ENCODE results near the gene RSPO4. TPM values are rescaled to one million over a fixed set of nuclear protein-coding genes. Genes with fewer than 3 reads are reported as not detected.

RSPO4 gene
- total RNA-seq, 3 donors from 2014 or later: not detected

DNA sequence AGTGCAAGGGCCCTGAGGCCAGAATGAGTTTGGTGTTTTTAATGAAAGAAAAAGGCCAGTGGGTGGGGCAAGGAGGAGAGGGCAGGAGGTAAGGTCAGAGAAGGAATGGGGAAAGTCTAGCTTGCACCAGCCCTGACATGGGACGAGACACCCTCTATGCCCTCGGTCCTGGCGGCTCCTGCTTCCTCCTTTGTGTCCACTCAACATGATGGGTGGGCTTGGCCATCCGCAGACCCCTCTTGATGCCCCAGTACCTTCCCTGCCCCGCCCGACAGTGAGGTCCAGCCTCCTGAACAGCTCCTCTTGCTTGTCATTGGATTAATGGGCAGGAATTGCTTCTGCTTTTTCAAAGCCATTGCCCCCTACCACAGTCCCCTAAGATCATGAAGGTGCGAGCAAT is 52.4 kb downstream of the RSPO4 start:
- no peaks in the 10 kb centered on the region for H3K36me3 ChIP-seq

DNA sequence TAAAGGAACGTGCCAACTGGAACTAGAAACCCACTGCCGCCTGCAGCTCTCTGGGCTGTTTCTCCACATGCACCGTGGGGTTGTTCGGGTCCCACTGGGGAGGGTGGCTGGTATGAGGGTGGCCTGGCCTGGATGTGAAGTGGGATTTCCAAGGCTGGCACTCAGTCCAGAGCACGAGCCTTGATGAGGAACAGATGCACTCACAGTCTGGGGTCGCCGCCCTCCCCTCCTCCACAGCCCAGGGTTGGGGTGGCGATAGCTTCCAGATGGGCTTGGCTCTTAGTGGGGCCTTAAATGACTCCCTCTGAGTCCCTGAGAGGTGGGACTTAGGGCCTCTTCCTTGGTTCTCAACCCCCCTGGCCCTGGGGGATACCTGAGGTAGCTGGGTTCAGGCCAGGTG is 55.3 kb downstream of the RSPO4 start:
- Histone ChIP-seq H3K36me3 (no peaks in the 10 kb centered on the region), H3K27me3 (peaks cover 0 to 16% of the 10 kb centered on the region in 2 donors), H3K4me1 (no peaks in the 10 kb centered on the region), H3K27ac (no peak overlapping the region), H3K9me3 (no peaks in the 10 kb centered on the region), H3K4me3 (no peak overlapping the region)
- DNase-seq (ENCODE audit: low spot score in 2 of 2): no peak
- TF ChIP-seq POLR2AphosphoS5 (IDR thresholded peaks at IDR 0.05): no peak
- no peak for TF ChIP-seq POLR2A (IDR thresholded peaks at IDR 0.05)
- TF ChIP-seq, protein P1, sequence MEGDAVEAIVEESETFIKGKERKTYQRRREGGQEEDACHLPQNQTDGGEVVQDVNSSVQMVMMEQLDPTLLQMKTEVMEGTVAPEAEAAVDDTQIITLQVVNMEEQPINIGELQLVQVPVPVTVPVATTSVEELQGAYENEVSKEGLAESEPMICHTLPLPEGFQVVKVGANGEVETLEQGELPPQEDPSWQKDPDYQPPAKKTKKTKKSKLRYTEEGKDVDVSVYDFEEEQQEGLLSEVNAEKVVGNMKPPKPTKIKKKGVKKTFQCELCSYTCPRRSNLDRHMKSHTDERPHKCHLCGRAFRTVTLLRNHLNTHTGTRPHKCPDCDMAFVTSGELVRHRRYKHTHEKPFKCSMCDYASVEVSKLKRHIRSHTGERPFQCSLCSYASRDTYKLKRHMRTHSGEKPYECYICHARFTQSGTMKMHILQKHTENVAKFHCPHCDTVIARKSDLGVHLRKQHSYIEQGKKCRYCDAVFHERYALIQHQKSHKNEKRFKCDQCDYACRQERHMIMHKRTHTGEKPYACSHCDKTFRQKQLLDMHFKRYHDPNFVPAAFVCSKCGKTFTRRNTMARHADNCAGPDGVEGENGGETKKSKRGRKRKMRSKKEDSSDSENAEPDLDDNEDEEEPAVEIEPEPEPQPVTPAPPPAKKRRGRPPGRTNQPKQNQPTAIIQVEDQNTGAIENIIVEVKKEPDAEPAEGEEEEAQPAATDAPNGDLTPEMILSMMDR (IDR thresholded peaks at IDR 0.05): no peak
- intact Hi-C loops (cut with DNase I; ENCODE audit: low total_unique reads): no loop called here

More for the DNA sequence above, 52.4 kb downstream of the RSPO4 start:
- intact Hi-C loops (cut with DNase I; ENCODE audit: low total_unique reads): no loop called here
- Histone ChIP-seq H3K27me3 (peaks cover 0 to 16% of the 10 kb centered on the region in 2 donors), H3K4me3 (no peak overlapping the region), H3K4me1 (no peaks in the 10 kb centered on the region), H3K9me3 (no peaks in the 10 kb centered on the region), H3K27ac (no peak overlapping the region)
- TF ChIP-seq POLR2A (IDR thresholded peaks at IDR 0.05) (no peak), POLR2AphosphoS5 (IDR thresholded peaks at IDR 0.05) (no peak)
- TF ChIP-seq, protein P1 (IDR thresholded peaks at IDR 0.05): no peak
- no peak for DNase-seq (ENCODE audit: low spot score in 2 of 2)

DNA sequence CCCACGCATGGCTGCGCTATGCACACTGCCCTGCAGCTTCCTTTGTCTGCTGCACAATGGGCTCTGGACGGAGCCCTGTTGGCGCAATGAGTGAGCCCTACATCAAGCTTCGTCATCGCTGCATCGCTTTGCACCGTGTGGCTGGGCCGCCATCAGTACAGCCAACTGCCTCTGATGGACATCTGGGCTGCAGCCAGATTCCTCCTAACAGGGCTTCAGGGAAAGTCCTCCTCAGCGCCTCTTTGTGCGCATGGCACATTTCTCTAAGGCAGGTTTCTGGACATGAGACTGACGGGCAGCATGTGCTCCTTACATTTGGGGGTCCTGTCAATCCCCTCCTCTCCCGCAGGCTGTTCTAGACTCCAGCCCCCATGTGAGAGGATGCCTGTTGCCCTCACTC is 56.3 kb downstream of the RSPO4 start:
- H3K27me3 ChIP-seq: peaks cover 0 to 16% of the 10 kb centered on the region in 2 donors
- TF ChIP-seq, protein P1 (IDR thresholded peaks at IDR 0.05): no peak
- TF ChIP-seq POLR2AphosphoS5 (IDR thresholded peaks at IDR 0.05) (no peak), POLR2A (IDR thresholded peaks at IDR 0.05) (no peak)
- intact Hi-C loops (cut with DNase I; ENCODE audit: low total_unique reads): no loop called here
- H3K4me1 ChIP-seq: no peaks in the 10 kb centered on the region
- H3K36me3 ChIP-seq: no peaks in the 10 kb centered on the region
- H3K4me3 ChIP-seq: no peak overlapping the region
- DNase-seq (ENCODE audit: low spot score in 2 of 2): no peak
- no peak overlapping the region for H3K27ac ChIP-seq
- H3K9me3 ChIP-seq: no peaks in the 10 kb centered on the region

DNA sequence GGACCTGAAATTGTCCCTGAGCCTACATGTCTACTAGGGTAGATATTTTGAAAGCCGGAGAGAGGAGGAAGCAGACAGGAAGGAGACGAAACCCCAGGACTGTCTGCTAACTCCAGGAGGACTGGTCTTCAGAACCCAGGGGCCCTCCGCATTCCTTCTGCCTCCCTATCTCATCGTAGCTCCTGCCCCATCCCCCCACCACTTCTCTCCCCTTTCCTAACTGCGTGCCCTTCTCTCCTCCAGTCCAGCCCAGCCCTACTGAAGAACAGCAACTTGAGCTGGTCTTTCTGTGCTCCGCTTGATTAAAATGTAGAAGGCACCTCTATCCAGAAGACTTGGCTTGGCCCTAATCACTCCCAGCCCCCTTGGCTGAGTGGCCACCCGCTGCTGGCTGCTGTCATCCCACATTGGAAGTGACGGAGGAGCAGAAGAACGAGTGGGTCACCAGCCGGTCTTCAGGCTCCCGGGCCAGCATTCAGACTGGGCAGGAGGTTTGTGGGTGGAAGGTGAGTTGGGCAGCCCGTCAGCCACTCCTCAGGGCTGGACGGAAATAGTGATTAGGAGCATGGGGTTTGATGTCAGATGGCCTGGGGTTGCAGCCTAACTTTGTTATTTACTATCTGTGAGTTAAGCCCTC is 57.2 kb downstream of the RSPO4 start:
- no peak for DNase-seq (ENCODE audit: low spot score in 2 of 2)
- TF ChIP-seq POLR2A (IDR thresholded peaks at IDR 0.05) (no peak), POLR2AphosphoS5 (IDR thresholded peaks at IDR 0.05) (no peak)
- TF ChIP-seq, protein P1 (IDR thresholded peaks at IDR 0.05): no peak
- H3K4me1 ChIP-seq: no peaks in the 10 kb centered on the region
- intact Hi-C loops (cut with DNase I; ENCODE audit: low total_unique reads): no loop called here
- peaks cover 0 to 16% of the 10 kb centered on the region in 2 donors for H3K27me3 ChIP-seq
- no peak overlapping the region for H3K4me3 ChIP-seq
- H3K36me3 ChIP-seq: no peaks in the 10 kb centered on the region
- no peaks in the 10 kb centered on the region for H3K9me3 ChIP-seq
- no peak overlapping the region for H3K27ac ChIP-seq

DNA sequence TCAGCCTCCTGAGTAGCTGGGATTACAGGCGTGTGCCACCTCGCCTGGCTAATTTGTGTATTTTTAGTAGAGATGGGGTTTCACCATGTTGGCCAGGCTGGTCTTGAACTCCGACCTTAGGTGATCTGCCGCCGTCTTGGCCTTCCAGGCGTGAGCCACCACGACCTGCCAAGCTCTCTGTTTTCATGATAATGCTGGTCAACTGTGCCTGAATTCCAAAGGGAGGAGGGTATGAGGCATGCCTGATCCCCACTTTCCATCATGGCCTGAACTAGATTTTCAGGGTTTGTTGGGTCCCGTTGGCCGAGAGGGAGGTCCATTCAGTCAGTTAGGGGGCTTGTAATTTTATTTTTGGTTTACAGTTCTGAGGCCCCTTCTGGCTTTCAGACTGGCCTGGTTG is 58.0 kb downstream of the RSPO4 start:
- no peak for DNase-seq (ENCODE audit: low spot score in 2 of 2)
- Histone ChIP-seq H3K4me3 (no peak overlapping the region), H3K27ac (no peak overlapping the region), H3K27me3 (peaks cover 0 to 16% of the 10 kb centered on the region in 2 donors), H3K4me1 (no peaks in the 10 kb centered on the region), H3K9me3 (no peaks in the 10 kb centered on the region), H3K36me3 (no peaks in the 10 kb centered on the region)
- intact Hi-C loops (cut with DNase I; ENCODE audit: low total_unique reads): no loop called here
- TF ChIP-seq, protein P1 (IDR thresholded peaks at IDR 0.05): no peak
- TF ChIP-seq POLR2A (IDR thresholded peaks at IDR 0.05) (no peak), POLR2AphosphoS5 (IDR thresholded peaks at IDR 0.05) (no peak)
